Measurements from ENCODE around the gene EVPLL.
"Not testable (repeated sequence)": the region's sequence is repeated elsewhere in the genome, so short reads cannot be mapped to it uniquely, and the experiment has no call there.

The EVPLL gene

GRCh38 chr17:18377437-18378204 lies at the start of gene EVPLL:
EVPLL (plus strand) TSS chr17:18377778; CDS start chr17:18380938, 3,160 bp downstream.
- Histone ChIP-seq H3K36me3 (ENCODE audit: control insufficient read depth, insufficient read depth, low read length) (no peaks in the 10 kb centered on the region), H3K4me3 (replicated peaks; ENCODE audit: low read depth, low read length) (no peak within 1 kb of the TSS), H3K27me3 (replicated peaks; ENCODE audit: control insufficient read depth, insufficient read depth, low read length) (no peaks in the 10 kb centered on the region; the same call in 1 of the 2 replicates)
- TF ChIP-seq CTCF (IDR thresholded peaks at IDR 0.05; ENCODE audit: insufficient read depth, low read length, poor library complexity, severe bottlenecking) = no peak
- peak; percentile 25 for DNase-seq (ENCODE audit: extremely low read depth, insufficient read length)

GRCh38 chr17:18328643-18329204 lies 48.9 kb upstream of the EVPLL start:
- no peak for DNase-seq (ENCODE audit: extremely low read depth, insufficient read length)
- no peak overlapping the region for H3K4me3 ChIP-seq (replicated peaks; ENCODE audit: low read depth, low read length)
- H3K27me3 ChIP-seq (replicated peaks; ENCODE audit: control insufficient read depth, insufficient read depth, low read length) = no peaks in the 10 kb centered on the region
- TF ChIP-seq CTCF (IDR thresholded peaks at IDR 0.05; ENCODE audit: insufficient read depth, low read length, poor library complexity, severe bottlenecking) = no peak
- H3K36me3 ChIP-seq (ENCODE audit: control insufficient read depth, insufficient read depth, low read length) = peaks cover 21% of the 10 kb centered on the region

- peaks cover 21% of the 10 kb centered on the region for H3K36me3 ChIP-seq (ENCODE audit: control insufficient read depth, insufficient read depth, low read length)
- no peak for DNase-seq (ENCODE audit: extremely low read depth, insufficient read length)
- H3K4me3 ChIP-seq (replicated peaks; ENCODE audit: low read depth, low read length) = no peak overlapping the region
- no peaks in the 10 kb centered on the region for H3K27me3 ChIP-seq (replicated peaks; ENCODE audit: control insufficient read depth, insufficient read depth, low read length)
- TF ChIP-seq CTCF (IDR thresholded peaks at IDR 0.05; ENCODE audit: insufficient read depth, low read length, poor library complexity, severe bottlenecking) = no peak
Observed at GRCh38 chr17:18331879-18332278, 45.7 kb upstream of the EVPLL start.

- H3K36me3 ChIP-seq (ENCODE audit: control insufficient read depth, insufficient read depth, low read length) = peaks cover 18% of the 10 kb centered on the region
Observed at GRCh38 chr17:18332909-18333489, 44.6 kb upstream of the EVPLL start.

GRCh38 chr17:18338158-18338557 lies 39.4 kb upstream of the EVPLL start:
- not testable (repeated sequence) for DNase-seq (ENCODE audit: extremely low read depth, insufficient read length); H3K4me3 ChIP-seq (replicated peaks; ENCODE audit: low read depth, low read length); H3K27me3 ChIP-seq (replicated peaks; ENCODE audit: control insufficient read depth, insufficient read depth, low read length)
- H3K36me3 ChIP-seq (ENCODE audit: control insufficient read depth, insufficient read depth, low read length) = peaks cover 16% of the 10 kb centered on the region

More at GRCh38 chr17:18332909-18333489, 44.6 kb upstream of the EVPLL start:
- H3K4me3 ChIP-seq (replicated peaks; ENCODE audit: low read depth, low read length) = no peak overlapping the region
- TF ChIP-seq CTCF (IDR thresholded peaks at IDR 0.05; ENCODE audit: insufficient read depth, low read length, poor library complexity, severe bottlenecking) = no peak
- H3K27me3 ChIP-seq (replicated peaks; ENCODE audit: control insufficient read depth, insufficient read depth, low read length) = no peaks in the 10 kb centered on the region
- DNase-seq (ENCODE audit: extremely low read depth, insufficient read length) = no peak

GRCh38 chr17:18339933-18340332 lies 37.6 kb upstream of the EVPLL start:
- Histone ChIP-seq H3K4me3 (replicated peaks; ENCODE audit: low read depth, low read length) (no peak overlapping the region), H3K36me3 (ENCODE audit: control insufficient read depth, insufficient read depth, low read length) (peaks cover 18% of the 10 kb centered on the region), H3K27me3 (replicated peaks; ENCODE audit: control insufficient read depth, insufficient read depth, low read length) (no peaks in the 10 kb centered on the region)
- DNase-seq (ENCODE audit: extremely low read depth, insufficient read length) = no peak
- TF ChIP-seq CTCF (IDR thresholded peaks at IDR 0.05; ENCODE audit: insufficient read depth, low read length, poor library complexity, severe bottlenecking) = no peak
